HepG2 (cell line): Measurements from ENCODE around the gene ASTN1. TPM values are rescaled to one million over a fixed set of nuclear protein-coding genes. Genes with fewer than 3 reads are reported as not detected.

Experiments used
- ATAC-seq: fragments of 200-7000 bp; cut with Tn5 transposase; 3 replicates; pipeline ENCODE4 v1.9.1; 2020; ENCODE audit warnings: mild to moderate bottlenecking, moderate library complexity
- BruUV-seq: library from RNA; stranded (reverse); fragments of 400-500 nt; replicated peaks from 2 replicates; lab custom pipeline; 2021; lab: Mats Ljungman, UMichigan
- CTCF ChIA-PET: fragments of 300-600 bp; formaldehyde crosslinking; extraction: SDS; loops from one replicate; lab custom pipeline; 2021; ENCODE audit warnings: low total read pairs, inconsistent platforms, low intra/inter-chr PET ratio; lab: Yijun Ruan, JAX
- POLR2A ChIA-PET: fragments of 350-600 bp; sonication (Branson Sonifier 250); formaldehyde crosslinking; loops from one replicate; lab custom pipeline; 2020; ENCODE audit warnings: antibody characterized with exemption, inconsistent platforms; lab: Yijun Ruan, JAX
- DNase-seq: peaks from one replicate; pipeline ENCODE4 v3.0.0-alpha.2; 2015; ENCODE audit warnings: low spot score
- FAIRE-seq: peaks from 3 replicates; lab custom pipeline; 2011; peaks lifted over from hg19 to GRCh38; lab: Jason Lieb, UNC
- H2AFZ ChIP-seq: one replicate; pipeline ENCODE4 v1.6.1; 2011; ENCODE audit warnings: low read length, inconsistent platforms
- H3K27ac ChIP-seq: fragments of 300-600 bp; 3 replicates; pipeline ENCODE4 v1.8.0; 2011; ENCODE audit warnings: mixed run types, mild to moderate bottlenecking, mixed read lengths, low read length, inconsistent platforms; ENCODE audit not compliant: insufficient read depth; ENCODE audit errors: extremely low read length
- H3K27me3 ChIP-seq, 2 experiments: fragments of 200-600 bp in 1 of 2; 2 replicates in 1 of 2; 3 replicates in 1 of 2; pipeline versions ENCODE4 v1.6.0 to v1.8.0; 2011; ENCODE audit warnings: low read length in 2 of 2, mild to moderate bottlenecking in 2 of 2, moderate library complexity in 2 of 2, inconsistent platforms in 1 of 2; ENCODE audit not compliant: insufficient read depth in 2 of 2, control insufficient read depth in 1 of 2
- H3K36me3 ChIP-seq, 2 experiments: fragments of 200-600 bp in 1 of 2; replicated peaks in 1 of 2; 2 replicates in 1 of 2; 3 replicates in 1 of 2; pipeline versions ENCODE4 v1.5.1 to v1.8.0; 2011; ENCODE audit warnings: low read length in 2 of 2, inconsistent platforms in 1 of 2; ENCODE audit not compliant: insufficient read depth in 2 of 2, control insufficient read depth in 1 of 2
- H3K4me1 ChIP-seq: 2 replicates; pipeline ENCODE4 v1.5.1; 2012; ENCODE audit warnings: low read length, inconsistent platforms; ENCODE audit not compliant: insufficient read depth
- H3K4me2 ChIP-seq: 2 replicates; pipeline ENCODE4 v1.6.0; 2011; ENCODE audit warnings: low read depth, low read length, inconsistent platforms
- H3K4me3 ChIP-seq, 3 experiments: fragments of 200-600 bp in 1 of 3; sonication (generic), shearing (Covaris generic) in 1 of 3; replicated peaks in 1 of 3; 2 replicates each; pipeline ENCODE4 v1.5.1; 2011 to 2016; ENCODE audit warnings: low read length in 3 of 3, inconsistent platforms in 2 of 3, low read depth in 2 of 3, mild to moderate bottlenecking in 2 of 3, control low read depth in 1 of 3, mixed read lengths in 1 of 3; ENCODE audit not compliant: insufficient read depth in 1 of 3
- H3K79me2 ChIP-seq: one replicate; pipeline ENCODE4 v1.6.1; 2011; ENCODE audit warnings: low read length, inconsistent platforms; ENCODE audit not compliant: insufficient read depth
- H3K9ac ChIP-seq: 2 replicates; pipeline ENCODE4 v1.6.0; 2011; ENCODE audit warnings: mild to moderate bottlenecking, low read depth, low read length, inconsistent platforms; ENCODE audit not compliant: insufficient read depth
- H3K9me3 ChIP-seq: 2 replicates; pipeline ENCODE4 v1.5.1; 2012; ENCODE audit warnings: mild to moderate bottlenecking, low read length
- H4K20me1 ChIP-seq: 2 replicates; pipeline ENCODE4 v1.6.0; 2011; ENCODE audit warnings: inconsistent platforms, mild to moderate bottlenecking, low read length, moderate library complexity; ENCODE audit not compliant: insufficient read depth
- AKAP8 ChIP-seq: sonication (generic); formaldehyde crosslinking; IDR thresholded peaks from 2 replicates; pipeline ENCODE4 v1.5.1; 2020; ENCODE audit warnings: mild to moderate bottlenecking, missing genetic modification reagents
- GATAD1 ChIP-seq: IDR thresholded peaks from 2 replicates; pipeline ENCODE4 v1.6.1; 2016; ENCODE audit warnings: missing genetic modification reagents, missing compliant biosample characterization
- IKZF1 ChIP-seq: fragments of 450-650 bp; IDR thresholded peaks from 2 replicates; pipeline ENCODE4 v1.7.1; 2016
- JUN ChIP-seq: sonication (generic); formaldehyde crosslinking; IDR thresholded peaks from 2 replicates; pipeline ENCODE4 v1.4.0; 2020; ENCODE audit warnings: mild to moderate bottlenecking, missing genetic modification reagents
- MYPOP ChIP-seq: sonication (generic); formaldehyde crosslinking; IDR thresholded peaks from 2 replicates; pipeline ENCODE4 v1.8.1; 2023; ENCODE audit warnings: mild to moderate bottlenecking, moderate library complexity, missing genetic modification reagents
- TRIM24 ChIP-seq: sonication (generic); formaldehyde crosslinking; IDR thresholded peaks from 2 replicates; pipeline ENCODE4 v1.8.0; 2022; ENCODE audit warnings: mild to moderate bottlenecking, missing genetic modification reagents
- ZNF225 ChIP-seq: sonication (generic); formaldehyde crosslinking; IDR thresholded peaks from 2 replicates; pipeline ENCODE4 v1.4.0; 2020; ENCODE audit warnings: mild to moderate bottlenecking, missing genetic modification reagents
- ZNF251 ChIP-seq: sonication (generic); formaldehyde crosslinking; IDR thresholded peaks from 2 replicates; pipeline ENCODE4 v1.9.0; 2021; ENCODE audit warnings: mild to moderate bottlenecking, missing genetic modification reagents
- ZNF256 ChIP-seq: sonication (generic); formaldehyde crosslinking; conservative IDR thresholded peaks from 2 replicates; pipeline ENCODE4 v1.4.0; 2020; ENCODE audit warnings: missing genetic modification reagents
- ZNF263 ChIP-seq: sonication (generic); formaldehyde crosslinking; IDR thresholded peaks from 2 replicates; pipeline ENCODE4 v1.4.0; 2020; ENCODE audit warnings: missing genetic modification reagents
- ZNF678 ChIP-seq: sonication (generic); formaldehyde crosslinking; IDR thresholded peaks from 2 replicates; pipeline ENCODE4 v1.4.0; 2020; ENCODE audit warnings: mild to moderate bottlenecking, missing genetic modification reagents
- WGBS: methylation state at CpG from one replicate; pipeline ENCODE4 v1.1.6; 2017; ENCODE audit warnings: low lambda C conversion rate; 5-methylcytosine and 5-hydroxymethylcytosine counted together
- in situ Hi-C: cut with HindIII; loops from 2 replicates; pipeline ENCODE4 v1.10.0; 2017; ENCODE audit warnings: low pct_unique_long_range_greater_than_20kb; ENCODE audit not compliant: extremely low pct_ligation_motif_present
- intact Hi-C: fragments of 100-400 bp; cut with micrococcal nuclease; formaldehyde crosslinking; loops from one replicate; pipeline ENCODE4 v1.10.0; 2022; ENCODE audit not compliant: unreplicated experiment
- polyA plus RNA-seq, 8 experiments: library from polyadenylated mRNA; depleted of rRNA in 3 of 8; stranded (reverse) in 7 of 8; unstranded in 1 of 8; fragments of >200 nt; fragmentation: Illumina TruSeq in 4 of 8; extraction: Trizol in 4 of 8; gene quantifications; 2 replicates each; pipeline versions ENCODE4 v1.2.1 to v1.2.3, GENCODE V29; 2011 to 2016; ENCODE audit warnings: low read depth in 4 of 8, missing spikeins in 1 of 8, mixed read lengths in 1 of 8; ENCODE audit not compliant: insufficient read depth in 1 of 8
- total RNA-seq, 5 experiments: library from RNA; depleted of rRNA; stranded (reverse); fragments of >200 nt; fragmentation: Illumina TruSeq; extraction: Trizol; gene quantifications; 2 replicates each; pipeline ENCODE4 v1.2.3, GENCODE V29; 2016; ENCODE audit warnings: low read depth in 1 of 5

Gene ASTN1
- total and polyA plus RNA-seq, 2 of the 13 experiments (the other 11 are each of a cell fraction or from before 2014, with no cell fraction given): not detected

- in situ Hi-C loops: no loop called here
- H2AFZ ChIP-seq: no peak overlapping the region
- 0 out of 2 replicates have a peak, but pooled peaks cover 3% of the 10 kb centered on the region for H3K9me3 ChIP-seq
- no peak overlapping the region for H3K4me2 ChIP-seq
- H3K79me2 ChIP-seq: no peaks in the 10 kb centered on the region
- no peak overlapping the region for H3K9ac ChIP-seq
- H3K36me3 ChIP-seq: no peaks in the 10 kb centered on the region
- no peaks in the 10 kb centered on the region for H3K27me3 ChIP-seq
- no peak for TF ChIP-seq ZNF225 (CRISPR knock-in tag)
- no peak for TF ChIP-seq ZNF256
- TF ChIP-seq TRIM24 (CRISPR knock-in tag): no peak
- TF ChIP-seq GATAD1 (CRISPR knock-in tag): no peak
- TF ChIP-seq IKZF1: no peak
- TF ChIP-seq MYPOP: no peak
- no peak for TF ChIP-seq ZNF251 (CRISPR knock-in tag)
- TF ChIP-seq AKAP8 (CRISPR knock-in tag): no peak
- TF ChIP-seq, all 625 proteins: peak for 0
- no peak for ATAC-seq
- Histone ChIP-seq H3K4me1 (no peaks in the 10 kb centered on the region), H3K27ac (no peak overlapping the region), H4K20me1 (no peaks in the 10 kb centered on the region), H3K4me3 (no peak overlapping the region)
- no TSS peak for BruUV-seq
- POLR2A ChIA-PET: no interaction called here
- CTCF ChIA-PET: no interaction called here
- FAIRE-seq: no peak
- 17% methylated on average over 3 of the region's 3 CpGs for WGBS
- intact Hi-C loops: no loop called here
- DNase-seq: no peak
Measured at GRCh38 chr1:177190308-177190970, 25.9 kb upstream of the ASTN1 start.

GRCh38 chr1:177186639-177187038, 22.1 kb upstream of the ASTN1 start:
- in situ Hi-C loops (no loop called here), intact Hi-C loops (no loop called here)
- 36% methylated on average over 2 of the region's 2 CpGs for WGBS
- Histone ChIP-seq H2AFZ (no peak overlapping the region), H3K36me3 (no peaks in the 10 kb centered on the region), H3K4me1 (0 out of 2 replicates have a peak, but pooled peaks cover 2% of the 10 kb centered on the region), H3K27me3 (no peaks in the 10 kb centered on the region), H3K4me2 (no peak overlapping the region), H4K20me1 (no peaks in the 10 kb centered on the region), H3K9me3 (0 out of 2 replicates have a peak, but pooled peaks cover 5% of the 10 kb centered on the region), H3K4me3 (no peak overlapping the region), H3K9ac (no peak overlapping the region), H3K27ac (no peak overlapping the region), H3K79me2 (no peaks in the 10 kb centered on the region)
- POLR2A ChIA-PET: no interaction called here
- no TSS peak for BruUV-seq
- TF ChIP-seq ZNF678 (CRISPR knock-in tag): no peak
- TF ChIP-seq JUN: no peak
- no peak for TF ChIP-seq ZNF263 (CRISPR knock-in tag)
- no peak for FAIRE-seq
- DNase-seq: no peak
- CTCF ChIA-PET: no interaction called here
- ATAC-seq: no peak
